Lung (tissue), 12 donors: ENCODE data around the gene ANKRD13D. TPM values are rescaled to one million over a fixed set of nuclear protein-coding genes. Genes with fewer than 3 reads are reported as not detected.
A peak's percentile ranks its signal among the peaks of the same experiment; 100 is the strongest.

Experiments
- ATAC-seq: fragments of 200-7000 bp; cut with Tn5 transposase; one replicate; pipeline ENCODE4 v1.9.1; 2020; ENCODE audit warnings: moderate number of reproducible peaks; ENCODE audit not compliant: insufficient read depth, low FRiP score
- DNase-seq, 3 donors: peaks; one replicate each; pipeline ENCODE4 v3.0.0-alpha.2; 2013 to 2017
- H3K27ac ChIP-seq, 2 donors: one replicate each; pipeline ENCODE4 v1.5.1; 2013; ENCODE audit warnings: mild to moderate bottlenecking in 2 of 2, moderate library complexity in 2 of 2, control low read depth in 1 of 2, inconsistent platforms in 1 of 2, low read depth in 1 of 2, low read length in 1 of 2
- H3K27me3 ChIP-seq, 3 donors: one replicate each; pipeline ENCODE4 v1.5.1; 2013; ENCODE audit warnings: low read length in 2 of 3; ENCODE audit not compliant: control insufficient read depth in 3 of 3, insufficient read depth in 3 of 3
- H3K36me3 ChIP-seq, 4 donors: one replicate each; pipeline ENCODE4 v1.5.1; 2013; ENCODE audit warnings: low read length in 4 of 4, mild to moderate bottlenecking in 1 of 4, moderate library complexity in 1 of 4; ENCODE audit not compliant: control insufficient read depth in 4 of 4, insufficient read depth in 4 of 4
- H3K4me1 ChIP-seq, 5 donors: one replicate each; pipeline ENCODE4 v1.5.1; 2013; ENCODE audit warnings: low read length in 5 of 5, mild to moderate bottlenecking in 2 of 5, moderate library complexity in 1 of 5; ENCODE audit not compliant: control insufficient read depth in 5 of 5, insufficient read depth in 5 of 5
- H3K4me3 ChIP-seq: one replicate; pipeline ENCODE4 v1.5.1; 2013; ENCODE audit warnings: mild to moderate bottlenecking, control low read depth, moderate library complexity
- H3K9ac ChIP-seq, 2 donors: one replicate each; pipeline ENCODE4 v1.5.1; 2013; ENCODE audit warnings: low read length in 2 of 2, control low read depth in 1 of 2; ENCODE audit not compliant: insufficient read depth in 1 of 2
- H3K9me3 ChIP-seq, 4 donors: one replicate each; pipeline ENCODE4 v1.5.1; 2013; ENCODE audit warnings: low read length in 3 of 4, mild to moderate bottlenecking in 1 of 4, moderate library complexity in 1 of 4; ENCODE audit not compliant: control insufficient read depth in 4 of 4, insufficient read depth in 3 of 4
- CTCF ChIP-seq: IDR thresholded peaks from 2 replicates; pipeline ENCODE4 v1.5.1; 2012; ENCODE audit warnings: mild to moderate bottlenecking; ENCODE audit errors: control extremely low read depth, extremely low read depth
- WGBS, 2 donors: extraction: QIAGEN DNeasy Blood & Tissue Kit; methylation state at CpG; one replicate each; pipeline ENCODE4 v1.1.7; 2013; 5-methylcytosine and 5-hydroxymethylcytosine counted together
- polyA plus RNA-seq, 2 donors: library from polyadenylated mRNA; stranded (reverse); fragments of 200-250 nt; gene quantifications; one replicate each; pipeline ENCODE4 v1.2.1, GENCODE V29; 2013
- total RNA-seq, 2 donors: library from RNA; depleted of rRNA in 1 of 2; stranded (reverse); fragments of >200 nt in 1 of 2; gene quantifications; one replicate each; pipeline ENCODE4 v1.2.1, GENCODE V29; 2014 to 2021
- donor health status: control.
- donor health status: control.
- donor health status: Bipolar disorder and iron deficiency.
- donor health status: healthy.
- donor health status: DM: yes; HTN: yes; CAD: no.

Gene ANKRD13D
- total and polyA plus RNA-seq, 4 donors, result 35.9 to 86.2 (median 60.5) TPM

GRCh38 chr11:67303132-67303834, 14.2 kb downstream of the ANKRD13D start, which contains the start of gene SSH3:
Gene SSH3, plus strand, starts transcription at chr11:67303530. Its CDS starts 96 bp downstream, at chr11:67303626.
- Histone ChIP-seq H3K9ac (no peak within 1 kb of the TSS), H3K27me3 (no peaks in the 10 kb centered on the region), H3K4me3 (peak within 1 kb of the TSS; percentile 76), H3K9me3 (no peaks in the 10 kb centered on the region), H3K4me1 (peaks cover 0 to 28% (median 7%) of the 10 kb centered on the region in 5 donors), H3K36me3 (peaks cover 0 to 34% (median 19%) of the 10 kb centered on the region in 4 donors), H3K27ac (peak within 1 kb of the TSS; percentile 69 to 91)
- WGBS, 2 donors, result 0 to 1% methylated on average over 25 to 65 of the region's 65 CpGs
- peak; percentile 92 for ATAC-seq
- DNase-seq, result peak; percentile 61 to 63 (median 61)
- no peak for TF ChIP-seq CTCF

- H3K9me3 ChIP-seq, result no peaks in the 10 kb centered on the region
- H3K27ac ChIP-seq, result peak overlapping the region; percentile 69 to 91
- H3K9ac ChIP-seq, result no peak overlapping the region
- peaks cover 0 to 28% (median 7%) of the 10 kb centered on the region in 5 donors for H3K4me1 ChIP-seq
- TF ChIP-seq CTCF, result no peak
- peak; percentile 29 to 48 (median 41) for DNase-seq
- peaks cover 0 to 35% (median 19%) of the 10 kb centered on the region in 4 donors for H3K36me3 ChIP-seq
- H3K27me3 ChIP-seq, result no peaks in the 10 kb centered on the region
- ATAC-seq, result peak; percentile 38
- H3K4me3 ChIP-seq, result peak overlapping the region; percentile 76
- WGBS, 2 donors, result 3 to 7% methylated on average over 38 to 43 of the region's 43 CpGs
Measured at GRCh38 chr11:67303835-67304411, 14.8 kb downstream of the ANKRD13D start.

- 82 to 83% methylated on average over 14 of the region's 14 CpGs for WGBS, 2 donors
- Histone ChIP-seq H3K4me3 (no peak overlapping the region), H3K9me3 (no peaks in the 10 kb centered on the region), H3K9ac (no peak overlapping the region), H3K4me1 (peaks cover 0 to 28% (median 7%) of the 10 kb centered on the region in 5 donors), H3K27ac (no peak overlapping the region), H3K36me3 (peaks cover 0 to 35% (median 18%) of the 10 kb centered on the region in 4 donors), H3K27me3 (no peaks in the 10 kb centered on the region)
- TF ChIP-seq CTCF, result no peak
- ATAC-seq, result no peak
- no peak for DNase-seq
Measured at GRCh38 chr11:67304511-67305113, 15.5 kb downstream of the ANKRD13D start.
